HG02678 (cell line): ENCODE measurements around the gene BRF1.

Experiments
- ATAC-seq: cut with Tn5 transposase; IDR thresholded peaks from one replicate; pipeline ENCODE4 v1.9.1; 2021; ENCODE audit warnings: mild to moderate bottlenecking, moderate library complexity; ENCODE audit not compliant: unreplicated experiment

BRF1 gene

DNA sequence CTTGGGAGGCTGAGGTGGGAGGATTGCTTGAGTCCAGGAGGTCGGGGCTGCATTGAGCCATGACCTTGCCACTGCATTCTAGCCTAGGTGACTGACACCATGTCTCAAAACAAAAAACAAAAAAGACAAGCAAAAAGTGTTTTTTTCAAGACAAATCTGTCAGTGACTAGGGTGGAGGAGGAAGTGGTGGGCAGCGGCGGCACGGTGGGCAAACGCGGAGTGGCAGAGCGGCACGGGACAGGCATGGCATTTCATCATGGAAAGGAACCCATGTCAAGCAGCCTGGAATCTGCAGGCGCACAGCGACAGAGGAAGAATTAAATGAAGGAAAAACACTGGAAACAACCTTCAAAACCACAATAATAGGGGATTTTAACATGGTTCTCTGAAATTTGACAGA is 56.5 kb downstream of the BRF1 start:
- no peak for ATAC-seq

DNA sequence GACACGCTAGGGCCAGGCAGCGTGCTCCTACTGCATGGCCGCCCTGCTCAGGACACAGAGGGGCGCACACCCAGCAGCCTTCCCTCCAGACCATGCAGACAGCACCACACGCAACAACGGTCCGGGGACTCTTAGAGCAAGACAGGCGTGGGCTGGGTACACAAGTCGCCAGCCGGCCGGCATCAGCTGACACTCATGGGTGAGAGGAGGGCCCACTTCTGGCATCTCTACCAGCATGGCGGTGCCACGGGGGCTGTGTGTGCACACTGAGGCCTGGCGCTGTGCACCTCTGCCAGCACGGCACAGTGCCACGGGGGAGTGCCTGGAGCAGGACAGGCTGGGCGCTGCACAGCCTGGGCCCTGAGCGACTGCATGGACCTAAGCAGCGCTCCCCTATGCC is 59.2 kb downstream of the BRF1 start:
- ATAC-seq, result no peak

DNA sequence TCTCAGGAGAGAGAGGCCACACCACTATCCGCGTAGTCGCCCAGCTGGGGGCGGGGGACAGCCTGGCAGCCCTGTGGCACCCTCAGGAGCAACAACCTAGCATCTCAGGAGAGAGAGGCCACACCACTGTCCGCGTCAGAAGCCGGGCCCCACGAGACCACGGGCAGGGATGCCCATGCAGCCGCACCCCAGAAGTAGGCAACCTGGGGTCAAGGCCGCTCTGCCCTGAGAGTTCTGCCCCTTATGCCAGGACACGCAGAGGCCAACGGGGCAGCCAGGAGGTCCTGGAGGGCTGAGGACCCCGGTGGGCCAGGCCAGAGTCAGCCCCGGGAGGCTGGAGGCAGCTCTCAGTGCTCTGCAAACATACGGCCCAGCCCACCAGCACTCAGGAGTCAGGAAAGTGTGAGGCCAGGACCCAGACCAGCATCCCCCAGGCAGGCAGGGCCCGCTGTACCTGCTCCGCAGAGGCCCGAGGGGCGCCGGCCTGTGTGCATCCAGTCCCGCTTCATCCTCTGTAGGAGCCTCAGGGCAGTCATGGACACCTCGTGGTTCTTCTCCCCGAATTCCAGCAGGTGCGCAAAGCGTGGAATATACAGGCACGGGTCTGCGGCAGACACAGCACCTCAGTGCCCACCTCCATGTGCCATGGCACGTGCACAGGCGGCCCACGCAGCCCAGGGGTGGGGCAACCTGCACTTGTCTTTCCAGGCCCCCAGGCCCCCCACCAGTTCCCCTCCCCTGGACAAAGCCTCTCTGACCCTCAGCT is 59.8 kb downstream of the BRF1 start:
- ATAC-seq, result no peak

DNA sequence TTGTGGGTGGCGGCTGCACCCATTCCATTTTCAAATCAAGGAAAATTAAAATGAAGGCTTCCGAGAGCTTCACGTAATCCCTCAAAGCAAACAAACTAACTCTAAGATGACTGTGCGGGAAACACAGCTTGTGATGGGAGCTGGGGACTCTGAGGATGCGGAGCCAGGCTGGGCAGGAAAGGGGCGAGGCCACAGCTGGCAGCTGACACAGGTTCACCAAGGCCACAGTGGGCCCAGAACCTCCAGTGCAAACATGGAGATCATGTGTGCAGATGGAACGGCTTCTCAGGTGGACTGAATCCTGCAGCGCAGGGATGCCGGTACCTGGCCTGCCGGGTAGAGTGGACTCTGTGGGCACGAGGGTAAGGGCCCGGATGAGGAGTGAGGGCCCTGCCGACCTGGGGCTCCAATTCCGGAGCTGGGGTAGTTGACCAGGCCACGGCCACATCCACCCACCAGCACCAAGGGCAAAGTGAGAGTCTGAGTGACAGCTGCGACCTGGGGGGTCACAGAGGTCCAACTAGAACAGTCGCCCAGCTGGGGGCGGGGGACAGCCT is 71.6 kb downstream of the BRF1 start:
- no peak for ATAC-seq

DNA sequence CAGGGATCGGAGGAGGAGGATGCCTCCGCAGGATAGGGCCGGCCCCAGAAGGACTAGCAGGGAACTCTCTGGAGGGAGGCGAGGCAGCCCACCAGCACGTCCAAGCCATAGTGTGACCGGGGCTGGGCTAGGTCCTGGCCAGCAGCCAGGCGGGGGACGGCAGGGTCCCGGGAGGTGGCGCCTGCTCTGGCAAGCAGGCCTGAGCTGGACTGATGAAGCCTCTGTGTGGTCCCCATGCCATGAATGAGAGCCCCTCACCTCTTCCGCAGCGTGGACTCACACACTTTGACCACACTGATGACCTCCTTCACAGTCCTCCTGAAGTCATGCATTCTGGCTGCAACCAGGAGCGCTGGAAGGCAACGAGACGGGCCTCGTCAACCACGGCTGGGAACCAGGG is 72.2 kb downstream of the BRF1 start:
- no peak for ATAC-seq

DNA sequence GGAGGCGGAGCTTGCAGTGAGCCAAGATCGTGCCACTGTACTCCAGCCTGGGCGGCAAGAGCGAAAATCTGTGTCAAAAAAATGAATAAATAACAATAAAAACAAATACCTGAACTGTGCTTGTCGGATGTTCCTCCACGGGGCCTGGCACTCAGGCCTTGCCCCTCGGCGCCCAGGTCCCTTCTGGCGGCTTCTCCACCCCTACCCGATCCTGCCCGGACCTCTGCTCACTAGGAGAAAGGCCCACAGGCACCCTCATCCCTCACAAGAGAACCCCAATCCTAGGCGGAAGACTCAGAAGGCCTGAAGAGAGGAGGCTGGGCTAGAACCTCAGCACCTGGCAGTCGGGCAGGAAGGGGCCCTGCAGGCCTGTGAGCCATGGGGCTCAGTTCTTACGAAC is 73.5 kb downstream of the BRF1 start:
- no peak for ATAC-seq

DNA sequence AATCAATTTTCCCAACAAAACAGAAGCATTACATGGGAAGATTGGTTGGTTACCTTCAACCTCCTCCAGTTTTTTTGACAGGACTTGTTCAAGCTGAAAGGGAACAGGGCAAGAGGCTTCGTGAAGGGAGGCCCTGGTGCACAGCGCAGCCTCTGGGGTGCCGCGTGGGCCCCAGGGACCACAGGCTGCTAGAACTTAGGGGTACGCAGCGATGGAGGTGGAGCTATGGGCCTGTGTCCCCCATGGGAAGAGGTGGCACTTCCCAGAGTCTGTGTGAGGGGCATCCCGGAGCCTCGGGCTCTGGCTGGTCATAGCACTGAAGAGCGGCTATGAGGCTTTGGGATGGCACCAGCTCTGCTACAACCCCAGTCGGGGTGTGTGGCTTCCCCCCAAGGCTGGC is 74.6 kb downstream of the BRF1 start:
- ATAC-seq, result no peak

DNA sequence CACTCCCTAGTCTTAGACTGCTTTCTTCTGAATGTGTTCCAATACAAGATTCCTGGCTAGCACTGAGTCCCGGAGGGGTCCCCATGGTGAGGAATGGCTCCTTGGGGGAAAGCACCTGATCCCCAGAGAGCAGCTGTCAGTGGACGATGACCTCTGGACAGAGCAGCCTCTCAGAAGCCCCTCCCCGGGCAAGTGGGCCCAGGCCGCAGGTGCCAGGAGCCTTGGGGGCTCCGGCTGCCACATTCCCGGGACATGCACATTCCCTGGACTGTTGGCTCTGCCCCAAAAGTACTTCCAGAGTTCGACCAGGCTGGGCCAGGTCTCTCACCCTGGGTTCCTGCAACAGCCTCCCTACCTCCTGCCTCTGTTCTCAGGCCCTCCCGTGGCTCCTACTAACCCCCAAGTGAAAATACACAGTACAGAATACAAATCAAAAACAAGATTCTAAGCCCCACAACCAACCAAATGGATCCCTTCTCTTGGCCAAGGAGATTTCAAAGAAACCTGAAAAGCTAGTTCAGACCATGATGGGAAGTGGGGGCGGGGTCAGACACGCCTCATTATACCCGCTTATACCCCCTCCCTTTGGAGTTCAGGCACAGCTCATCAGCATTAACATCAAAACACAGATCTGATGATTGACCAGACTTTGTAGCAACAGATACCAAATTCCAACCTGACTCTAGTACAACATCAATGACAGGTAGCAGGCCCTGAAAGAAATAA is 75.8 kb downstream of the BRF1 start:
- ATAC-seq, result no peak

DNA sequence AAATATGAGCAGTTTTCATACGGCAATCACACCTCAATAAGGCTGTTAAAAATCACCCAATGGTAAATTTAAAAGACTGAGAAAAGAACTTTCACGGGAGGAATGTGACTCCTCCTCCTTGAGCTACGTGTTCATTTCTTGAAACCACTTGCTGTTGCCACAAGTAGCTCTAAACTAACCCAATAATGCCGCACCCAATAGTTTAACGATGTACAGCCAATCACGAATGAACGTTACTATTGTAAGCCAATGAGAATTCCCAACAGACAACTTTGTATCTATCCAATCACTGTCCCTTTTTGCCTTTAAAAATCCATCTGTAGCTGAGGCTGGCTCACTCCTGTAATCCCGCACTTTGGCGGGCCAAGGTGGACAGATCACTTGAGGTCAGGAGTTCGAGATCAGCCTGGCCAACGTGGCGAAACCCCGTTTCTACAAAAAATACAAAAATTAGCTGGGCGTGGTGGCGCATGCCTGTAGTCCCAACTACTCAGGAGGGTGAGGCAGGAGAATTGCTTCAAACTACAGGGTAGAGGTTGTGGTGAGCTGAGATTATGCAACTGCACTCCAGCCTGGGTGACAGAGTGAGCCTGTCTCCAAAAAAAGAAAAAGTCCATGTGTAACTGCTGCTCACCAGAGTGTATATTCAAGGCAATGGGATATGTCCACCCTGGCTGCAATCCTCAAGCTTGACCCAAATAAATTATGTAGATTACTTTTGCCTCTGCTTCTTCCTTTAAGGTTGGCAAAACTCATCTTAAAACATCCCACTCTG is 76.8 kb downstream of the BRF1 start:
- no peak for ATAC-seq

DNA sequence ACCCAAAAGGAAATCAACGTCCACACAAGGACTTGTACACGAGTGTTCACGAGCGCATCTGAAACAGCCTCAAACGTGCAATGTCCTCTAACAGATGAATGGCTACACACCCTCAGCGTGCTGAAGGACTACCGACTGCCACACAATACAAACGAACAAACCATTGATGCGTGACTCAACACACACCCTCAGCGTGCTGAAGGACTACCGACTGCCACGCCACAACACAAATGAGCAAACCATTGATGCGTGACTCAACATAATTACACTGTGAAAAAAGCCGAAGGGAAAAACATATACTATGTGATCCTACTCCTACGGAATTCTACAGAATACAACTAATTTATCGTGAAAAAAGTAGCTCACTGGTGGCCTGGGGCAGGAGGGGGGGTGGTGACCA is 77.5 kb downstream of the BRF1 start:
- ATAC-seq, result no peak

DNA sequence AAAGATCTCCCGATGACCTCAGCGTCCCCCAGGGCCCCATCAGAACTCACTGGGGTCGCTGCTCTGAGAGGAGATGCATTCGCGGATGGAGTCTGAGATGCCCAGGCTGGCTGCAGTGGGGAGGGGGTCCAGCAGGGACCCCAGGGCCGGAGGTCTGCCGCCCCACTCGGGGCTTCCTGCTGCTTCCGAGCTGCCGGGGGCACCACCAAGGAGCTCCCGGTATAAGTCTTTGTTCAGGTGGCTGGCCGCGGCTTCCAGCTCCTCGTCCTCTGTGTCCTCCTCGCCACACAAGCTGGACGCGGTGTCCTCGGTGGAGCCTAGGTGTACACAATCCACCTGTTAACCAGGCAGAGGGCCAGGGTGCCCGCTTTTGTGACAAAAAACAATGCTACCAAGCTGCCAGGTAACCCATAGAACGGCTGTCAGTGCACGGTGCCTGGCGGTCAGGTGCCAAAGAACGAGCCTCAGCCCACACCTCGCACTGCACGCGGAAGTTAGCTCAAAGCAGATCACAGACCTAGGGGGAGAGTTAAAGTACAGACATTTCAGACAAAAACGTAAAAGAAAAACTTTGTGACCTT is 79.1 kb downstream of the BRF1 start:
- no peak for ATAC-seq

DNA sequence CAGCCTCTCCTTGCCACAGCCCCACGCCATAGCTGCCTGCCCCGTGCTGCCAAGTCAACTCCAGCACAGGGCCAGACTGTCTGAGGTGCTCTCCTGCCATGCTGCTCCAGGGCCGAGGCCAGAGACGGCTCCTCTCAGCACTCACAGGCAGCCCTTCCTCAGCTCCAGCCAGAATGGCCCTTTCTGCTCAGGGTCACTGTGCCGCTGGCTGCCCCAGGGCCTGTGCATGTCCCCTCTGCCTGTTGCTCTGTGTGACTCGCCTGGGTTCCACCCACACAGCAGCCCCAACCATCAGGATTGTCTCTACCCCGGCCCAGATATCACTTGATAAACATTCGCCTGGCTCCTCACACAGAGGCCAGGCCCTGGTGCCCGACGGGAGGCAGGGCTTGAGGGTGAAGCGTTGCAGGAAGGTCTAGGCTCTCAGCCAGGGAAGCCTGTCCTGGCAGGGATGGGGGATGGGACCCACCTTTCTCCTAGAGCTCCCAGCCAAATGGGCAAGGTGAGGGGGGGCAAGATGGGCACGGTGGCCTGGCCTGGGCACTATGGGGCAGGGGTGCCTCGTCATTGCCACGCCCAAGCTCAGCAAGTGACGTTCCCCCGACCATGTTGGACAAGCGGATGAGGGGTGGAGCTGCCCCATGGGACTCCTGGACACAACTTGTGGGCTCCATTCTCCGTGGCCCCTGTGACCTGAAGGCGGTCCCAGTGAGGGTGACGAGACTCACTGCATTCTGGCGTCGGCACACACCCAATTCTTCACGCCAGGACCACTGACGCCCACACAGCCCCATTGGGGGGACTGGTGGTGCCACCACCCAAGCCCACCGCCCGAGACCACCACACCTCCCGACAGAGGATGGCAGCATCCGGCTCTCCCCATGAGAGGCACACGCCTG is 79.9 kb downstream of the BRF1 start:
- ATAC-seq, result no peak

DNA sequence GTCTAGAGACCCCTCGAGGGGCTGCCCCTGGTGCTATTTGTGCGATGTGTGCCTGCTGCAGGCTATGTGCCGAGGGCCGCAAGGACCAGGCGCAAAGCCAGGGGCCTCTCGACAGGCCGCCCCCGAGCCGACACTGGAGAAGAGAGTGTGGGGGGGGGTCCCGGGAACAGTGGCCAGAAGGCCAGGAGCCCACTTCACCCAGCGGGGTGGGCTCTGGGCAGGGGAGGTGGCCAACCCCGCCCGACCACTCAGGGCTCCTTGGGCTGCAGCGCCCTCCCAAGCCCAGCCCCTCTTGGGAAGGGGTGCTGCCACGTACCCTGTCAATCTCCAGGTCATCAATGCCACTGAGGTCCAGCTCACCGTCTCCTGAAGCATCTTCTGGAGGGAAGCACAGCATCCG is 81.0 kb downstream of the BRF1 start:
- ATAC-seq, result no peak

DNA sequence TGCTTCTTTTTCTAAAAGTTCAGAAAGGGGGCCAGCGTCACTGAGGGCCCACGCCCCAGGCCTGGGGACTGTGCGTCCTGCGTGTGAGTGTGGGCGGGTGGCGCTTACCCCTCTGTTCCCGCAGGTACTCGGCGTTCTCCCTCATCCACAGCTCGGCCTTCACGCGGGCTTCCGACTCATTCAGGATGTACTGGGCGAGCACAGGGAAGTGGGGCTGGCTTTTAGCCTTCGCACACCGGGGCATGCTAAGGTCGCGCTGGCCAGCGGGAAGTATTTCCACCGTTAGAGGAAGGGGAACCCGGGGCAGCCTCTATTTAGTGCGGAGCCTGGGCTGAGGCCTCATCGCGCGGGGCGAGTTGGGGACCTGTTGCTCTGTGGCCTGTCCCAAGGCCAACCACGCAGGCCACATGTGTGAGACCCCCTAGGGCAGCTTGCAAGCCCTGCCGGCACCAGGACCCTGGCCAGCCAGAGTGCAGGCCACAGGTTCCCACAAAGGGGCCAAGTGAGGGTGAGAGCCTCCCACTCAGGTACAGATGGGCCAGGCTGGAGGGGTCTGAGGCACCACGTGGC is 81.7 kb downstream of the BRF1 start:
- no peak for ATAC-seq

DNA sequence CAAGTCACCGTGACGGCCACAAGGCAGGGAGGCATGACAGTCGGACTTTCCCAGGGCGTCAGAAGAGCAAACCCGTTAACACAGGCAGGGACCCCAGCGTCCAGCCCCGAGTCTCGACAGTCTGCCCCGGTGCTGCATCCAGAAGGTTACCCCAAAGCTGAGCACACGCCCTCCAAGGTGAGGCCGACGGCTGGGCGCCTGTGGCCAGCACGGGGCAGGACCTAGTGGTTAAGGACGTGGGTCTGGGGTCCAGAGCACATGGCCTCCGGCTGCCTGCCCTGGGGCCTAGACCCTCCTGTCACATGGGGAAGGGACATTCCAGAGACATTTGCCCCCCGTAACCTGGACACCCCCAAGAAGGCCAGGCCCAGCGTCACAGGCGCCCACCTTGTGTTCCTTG is 82.2 kb downstream of the BRF1 start:
- no peak for ATAC-seq

DNA sequence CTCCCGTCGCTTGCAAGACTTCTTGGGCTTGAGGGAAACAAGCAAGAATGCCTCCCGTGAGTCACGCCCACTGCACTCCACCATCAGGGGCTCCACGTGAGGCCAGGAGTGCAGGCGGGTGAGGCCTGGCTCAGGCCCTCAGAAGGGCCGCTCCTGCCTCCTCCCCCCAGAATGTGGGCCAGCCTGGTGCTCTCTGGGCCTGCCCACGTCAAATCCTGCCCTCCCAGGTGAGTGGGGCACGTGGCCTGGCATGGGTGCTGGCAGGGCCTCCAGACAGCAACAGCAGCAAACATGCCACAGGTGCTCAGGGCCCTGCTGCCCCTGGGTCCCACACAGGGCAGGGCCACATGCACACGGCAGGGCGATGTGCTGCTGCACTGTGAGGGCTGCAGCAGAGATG is 83.0 kb downstream of the BRF1 start:
- no peak for ATAC-seq

DNA sequence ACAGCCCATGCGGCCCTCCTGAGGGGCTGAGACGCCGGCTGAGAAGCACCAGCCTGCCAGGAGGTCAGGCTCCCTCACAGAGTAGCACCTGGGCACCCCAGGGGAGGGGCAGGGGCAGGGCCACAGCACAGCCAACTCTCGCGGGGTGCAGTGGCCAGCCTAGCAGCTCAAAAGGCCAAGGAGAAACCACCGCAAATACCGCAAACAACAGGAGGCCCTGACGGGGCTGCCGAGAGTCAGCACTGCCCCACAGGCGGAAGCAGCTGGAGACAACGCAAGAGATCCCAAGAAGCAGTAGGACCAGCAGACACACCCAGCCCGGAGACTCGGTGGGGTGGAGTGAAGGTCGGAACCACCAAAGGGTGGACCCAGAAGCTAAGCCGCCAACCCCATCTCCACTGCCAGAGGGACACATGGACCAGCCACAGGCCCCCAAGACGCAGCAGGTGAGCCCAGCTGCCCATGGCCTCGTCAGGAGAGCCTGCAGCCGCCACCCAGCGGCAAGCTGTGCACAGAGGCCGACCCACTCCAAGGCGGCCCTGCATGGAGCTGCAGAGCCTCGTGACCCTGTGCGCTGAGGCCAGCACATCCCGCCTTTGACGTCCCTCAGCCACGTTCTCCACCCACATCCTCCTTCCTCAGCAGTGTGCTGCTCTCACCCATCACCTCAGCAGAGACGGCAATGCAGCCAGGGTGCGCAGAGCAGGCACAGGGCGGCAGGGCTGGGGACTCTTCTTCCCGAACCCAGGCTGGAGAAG is 84.1 kb downstream of the BRF1 start:
- ATAC-seq, result no peak

DNA sequence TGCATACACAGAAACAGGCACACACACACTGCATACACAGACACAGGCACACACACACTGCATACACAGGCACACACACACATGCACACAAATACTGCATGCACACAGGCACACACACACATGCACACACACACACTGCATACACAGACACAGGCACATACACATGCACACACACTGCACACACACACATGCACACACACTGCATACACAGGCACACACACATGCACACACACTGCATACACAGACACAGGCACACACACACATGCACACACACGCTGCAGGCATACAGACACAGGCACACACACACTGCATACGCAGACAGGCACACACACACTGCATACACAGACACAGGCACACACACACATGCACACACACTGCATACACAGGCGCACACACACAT is 85.2 kb downstream of the BRF1 start:
- no peak for ATAC-seq

DNA sequence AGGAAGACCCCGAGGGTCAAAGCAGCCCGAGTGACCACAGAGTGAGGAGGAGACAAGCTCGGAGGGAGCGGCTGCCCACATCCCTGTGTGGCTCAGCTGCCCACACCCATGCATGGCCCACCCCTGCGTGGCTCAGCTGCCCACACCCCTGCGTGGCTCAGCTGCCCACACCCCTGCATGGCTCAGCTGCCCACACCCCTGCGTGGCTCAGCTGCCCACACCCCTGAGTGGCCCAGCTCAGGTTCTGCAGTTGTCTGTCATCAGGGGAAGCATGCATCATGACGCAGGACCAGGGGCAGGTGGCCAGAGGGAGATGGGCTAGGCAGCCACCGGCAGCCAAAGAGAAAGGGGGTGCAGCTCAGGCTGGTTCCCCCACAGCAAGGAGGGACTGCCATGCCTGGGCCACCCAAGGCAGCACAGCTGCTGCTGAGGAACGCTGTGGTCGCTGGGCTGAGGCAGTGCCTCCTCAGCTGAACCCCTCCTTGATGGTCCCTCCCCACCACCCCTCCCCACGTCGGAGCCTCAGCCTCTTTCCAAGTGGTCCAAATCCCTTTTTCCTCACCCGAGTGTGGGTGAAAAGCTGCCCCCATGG is 86.4 kb downstream of the BRF1 start:
- ATAC-seq, result no peak
